Uterus (tissue), 4 donors: ENCODE results near the gene PAK4. TPM values are rescaled to one million over a fixed set of nuclear protein-coding genes. Genes with fewer than 3 reads are reported as not detected.
"Not testable (repeated sequence)": the region's sequence is repeated elsewhere in the genome, so short reads cannot be mapped to it uniquely, and the experiment has no call there.

Experiments used
- DNase-seq, 2 donors: peaks; one replicate each; pipeline ENCODE4 v3.0.0-alpha.2; 2019 to 2020
- H3K27ac ChIP-seq, 2 donors: fragments of 200-600 bp; sonication (generic); 1 replicate in 1 of 2; 2 replicates in 1 of 2; pipeline ENCODE4 v1.5.1; 2016 to 2018
- H3K27me3 ChIP-seq, 2 donors: fragments of 200-600 bp; sonication (generic); one replicate each; pipeline ENCODE4 v1.5.1; 2018 to 2019; ENCODE audit warnings: control low read depth in 1 of 2
- H3K36me3 ChIP-seq, 2 donors: fragments of 200-600 bp; sonication (generic); one replicate each; pipeline ENCODE4 v1.5.1; 2019; ENCODE audit warnings: control low read depth in 1 of 2
- H3K4me1 ChIP-seq, 2 donors: fragments of 200-600 bp; sonication (generic); one replicate each; pipeline ENCODE4 v1.5.1; 2018 to 2019; ENCODE audit warnings: control low read depth in 1 of 2
- H3K4me3 ChIP-seq, 2 donors: fragments of 200-600 bp; sonication (generic); 1 replicate in 1 of 2; 2 replicates in 1 of 2; pipeline ENCODE4 v1.5.1; 2018 to 2019; ENCODE audit warnings: mild to moderate bottlenecking in 1 of 2
- H3K9me3 ChIP-seq, 2 donors: fragments of 200-600 bp; sonication (generic); one replicate each; pipeline ENCODE4 v1.5.1; 2019; ENCODE audit warnings: control low read depth in 1 of 2
- CTCF ChIP-seq, 4 experiments: fragments of 200-600 bp in 2 of 4; fragments of 450-650 bp in 2 of 4; sonication (generic) in 2 of 4; IDR thresholded peaks; one replicate each; pipeline ENCODE4 v1.5.1; 2016 to 2019; ENCODE audit warnings: antibody characterized with exemption in 4 of 4, mild to moderate bottlenecking in 2 of 4, moderate library complexity in 1 of 4
- POLR2A ChIP-seq, 2 donors: fragments of 450-650 bp; IDR thresholded peaks; one replicate each; pipeline ENCODE4 v1.6.1; 2016; ENCODE audit warnings: antibody characterized with exemption in 2 of 2, mild to moderate bottlenecking in 1 of 2, moderate library complexity in 1 of 2
- intact Hi-C: fragments of 100-400 bp; cut with DNase I; formaldehyde crosslinking; loops from one replicate; pipeline ENCODE4 v1.15.1; 2023; ENCODE audit warnings: low total_unique reads
- total RNA-seq, 4 donors: library from RNA; depleted of rRNA in 3 of 4; stranded (reverse); fragments of >200 nt in 3 of 4; gene quantifications; one replicate each; pipeline versions ENCODE4 v1.1.0 to v1.2.4, GENCODE V29; 2014 to 2023
- donor health status: DM: yes; HTN: yes; CAD: no.

Gene PAK4
- total RNA-seq, 4 donors from 2014 or later, result 0.26 to 57.4 (median 24.3) TPM

GRCh38 chr19:39218230-39219007 lies 92.8 kb downstream of the PAK4 start:
- no peak for DNase-seq
- intact Hi-C loops, result no loop called here
- Histone ChIP-seq H3K4me1 (no peaks in the 10 kb centered on the region), H3K27me3 (no peaks in the 10 kb centered on the region), H3K27ac (no peak overlapping the region), H3K36me3 (no peaks in the 10 kb centered on the region), H3K9me3 (no peaks in the 10 kb centered on the region), H3K4me3 (no peak overlapping the region)
- no peak for TF ChIP-seq CTCF (IDR thresholded peaks at IDR 0.05)
- no peak for TF ChIP-seq POLR2A (IDR thresholded peaks at IDR 0.05)

GRCh38 chr19:39219108-39219507 lies 93.5 kb downstream of the PAK4 start:
- H3K36me3 ChIP-seq, H3K4me1 ChIP-seq, H3K27me3 ChIP-seq, intact Hi-C loops, H3K4me3 ChIP-seq, DNase-seq, H3K9me3 ChIP-seq, H3K27ac ChIP-seq: not testable (repeated sequence)

DNA sequence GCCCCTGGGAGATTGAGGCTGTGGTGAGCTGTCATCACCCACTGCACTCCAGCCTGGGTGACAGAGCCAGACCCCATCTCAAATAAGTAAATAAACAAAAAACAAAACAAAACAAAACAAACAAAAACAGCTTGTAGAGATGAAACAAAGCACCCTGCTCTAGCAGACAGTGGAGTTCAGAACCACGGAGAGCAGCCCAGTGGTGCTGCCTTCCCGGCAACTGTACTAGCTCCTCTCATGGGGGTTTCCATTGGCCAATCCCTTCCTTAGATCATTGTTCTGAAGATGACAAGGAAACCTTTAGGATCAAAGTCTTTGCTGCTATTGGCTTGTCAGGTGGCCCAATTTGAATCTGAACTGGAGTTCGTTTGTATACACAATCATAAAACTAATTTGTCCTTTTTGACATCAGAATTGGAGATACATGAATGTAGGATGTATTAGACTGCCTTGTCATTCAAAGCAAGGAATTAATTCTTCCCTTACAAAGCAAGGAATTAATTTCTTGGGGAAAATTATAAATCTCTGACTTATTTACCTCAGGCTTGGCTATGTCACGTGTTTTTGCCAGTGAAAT lies 98.2 kb downstream of the PAK4 start:
- no peak for DNase-seq
- intact Hi-C loops, result no loop called here
- TF ChIP-seq CTCF (IDR thresholded peaks at IDR 0.05), result no peak
- no peak for TF ChIP-seq POLR2A (IDR thresholded peaks at IDR 0.05)
- H3K4me3 ChIP-seq, result no peak overlapping the region
- H3K27ac ChIP-seq, result no peak overlapping the region
- H3K4me1 ChIP-seq, result no peaks in the 10 kb centered on the region
- no peaks in the 10 kb centered on the region for H3K36me3 ChIP-seq
- H3K9me3 ChIP-seq, result no peaks in the 10 kb centered on the region
- H3K27me3 ChIP-seq, result no peaks in the 10 kb centered on the region

GRCh38 chr19:39224910-39225309 lies 99.3 kb downstream of the PAK4 start:
- DNase-seq, result no peak
- Histone ChIP-seq H3K27me3 (no peaks in the 10 kb centered on the region), H3K4me3 (no peak overlapping the region), H3K9me3 (no peaks in the 10 kb centered on the region), H3K36me3 (no peaks in the 10 kb centered on the region), H3K4me1 (no peaks in the 10 kb centered on the region), H3K27ac (no peak overlapping the region)
- no peak for TF ChIP-seq CTCF (IDR thresholded peaks at IDR 0.05)
- no peak for TF ChIP-seq POLR2A (IDR thresholded peaks at IDR 0.05)
- intact Hi-C loops, result no loop called here

Other genes starting within 250 kb of the PAK4 start
- gene RINL, start 247.5 kb upstream of the PAK4 start, total RNA-seq, result 100 to 1,000 TPM in 1 of 4 donors, 1 to 10 TPM in 3; 3.3 to 308 (median 5.0) TPM
- gene SIRT2, start 226.2 kb upstream of the PAK4 start, total RNA-seq, result 100 to 1,000 TPM in 2 of 4 donors, 10 to 100 TPM in 2; 46.0 to 171 (median 80.2) TPM
- gene NFKBIB, start 225.8 kb upstream of the PAK4 start, total RNA-seq, result 10 to 100 TPM in 3 of 4 donors, 1 to 10 TPM in 1; 5.2 to 37.4 (median 19.4) TPM
- 1 to 10 TPM in 1 of 4 donors, under 1 TPM in 1, not detected in 2; 0.43 to 1.2 TPM for gene CCER2, start 213.6 kb upstream of the PAK4 start, total RNA-seq
- gene SARS2, start 195.0 kb upstream of the PAK4 start, total RNA-seq, result 10 to 100 TPM in 2 of 4 donors, 1 to 10 TPM in 2; 1.3 to 18.4 (median 10.6) TPM
- 10 to 100 TPM; 16.9 to 83.8 (median 19.2) TPM for gene MRPS12, start 194.8 kb upstream of the PAK4 start, total RNA-seq
- gene FBXO17, start 150.0 kb upstream of the PAK4 start, total RNA-seq, result 10 to 100 TPM in 3 of 4 donors, 1 to 10 TPM in 1; 3.8 to 47.6 (median 36.7) TPM
- 10 to 100 TPM in 1 of 4 donors, 1 to 10 TPM in 3; 3.4 to 11.3 (median 7.8) TPM for gene FBXO27, start 93.2 kb upstream of the PAK4 start, total RNA-seq
- gene ACP7, start 41.4 kb upstream of the PAK4 start, total RNA-seq, result under 1 TPM in 1 of 4 donors, not detected in 3; 0.55 TPM
- gene NCCRP1, start 71.2 kb downstream of the PAK4 start, total RNA-seq, result not detected
- gene SYCN, start 78.5 kb downstream of the PAK4 start, total RNA-seq, result not detected
- gene IFNL3, start 119.2 kb downstream of the PAK4 start, total RNA-seq, result not detected
- under 1 TPM in 1 of 4 donors, not detected in 3; 0.90 TPM for gene IFNL4, start 123.1 kb downstream of the PAK4 start, total RNA-seq
- gene IFNL2, start 142.6 kb downstream of the PAK4 start, total RNA-seq, result not detected
- not detected for gene IFNL1, start 170.6 kb downstream of the PAK4 start, total RNA-seq
- gene LRFN1, start 195.1 kb downstream of the PAK4 start, total RNA-seq, result 1 to 10 TPM in 2 of 4 donors, not detected in 2; 1.4 to 4.7 TPM
- 10 to 100 TPM; 10.4 to 43.0 (median 18.9) TPM for gene GMFG, start 210.3 kb downstream of the PAK4 start, total RNA-seq
- gene SAMD4B, start 216.6 kb downstream of the PAK4 start, total RNA-seq, result 100 to 1,000 TPM in 1 of 4 donors, 10 to 100 TPM in 3; 11.3 to 128 (median 58.6) TPM